Psoas muscle (tissue), 8 donors: ENCODE results near the gene NNT. TPM values are rescaled to one million over a fixed set of nuclear protein-coding genes. Genes with fewer than 3 reads are reported as not detected.
"Not testable (repeated sequence)": the region's sequence is repeated elsewhere in the genome, so short reads cannot be mapped to it uniquely, and the experiment has no call there.

Experiments used
- ATAC-seq, 4 donors: fragments of 200-7000 bp; cut with Tn5 transposase; one replicate each; pipeline ENCODE4 v1.9.1; 2020; ENCODE audit warnings: moderate library complexity in 3 of 4, mild to moderate bottlenecking in 2 of 4
- DNase-seq, 2 donors: peaks; one replicate each; pipeline ENCODE4 v3.0.0-alpha.2; 2020
- H3K27ac ChIP-seq: fragments of 200-600 bp; one replicate; pipeline ENCODE4 v1.8.0; 2022
- H3K27me3 ChIP-seq, 3 donors: fragments of 200-600 bp in 1 of 3; one replicate each; pipeline versions ENCODE4 v1.6.1 to v1.8.0; 2013 to 2022; ENCODE audit warnings: low read length in 2 of 3, mild to moderate bottlenecking in 2 of 3, moderate library complexity in 1 of 3; ENCODE audit not compliant: insufficient read depth in 3 of 3
- H3K36me3 ChIP-seq, 2 donors: fragments of 200-600 bp in 1 of 2; one replicate each; pipeline versions ENCODE4 v1.6.1 to v1.8.0; 2013 to 2022; ENCODE audit warnings: low read depth in 1 of 2, mild to moderate bottlenecking in 1 of 2, moderate library complexity in 1 of 2; ENCODE audit not compliant: insufficient read depth in 1 of 2
- H3K4me1 ChIP-seq: fragments of 200-600 bp; one replicate; pipeline ENCODE4 v1.8.0; 2022
- H3K4me3 ChIP-seq: fragments of 200-600 bp; one replicate; pipeline ENCODE4 v1.8.0; 2022; ENCODE audit warnings: mild to moderate bottlenecking
- H3K9me3 ChIP-seq: fragments of 200-600 bp; one replicate; pipeline ENCODE4 v1.8.0; 2022
- CTCF ChIP-seq: fragments of 200-600 bp; IDR thresholded peaks from one replicate; pipeline ENCODE4 v1.8.0; 2022; ENCODE audit warnings: antibody characterized with exemption
- WGBS, 3 donors: extraction: QIAGEN DNeasy Blood & Tissue Kit; methylation state at CpG; one replicate each; pipeline versions ENCODE4 v1.1.6 to v1.1.7; 2013; 5-methylcytosine and 5-hydroxymethylcytosine counted together
- intact Hi-C, 2 donors: fragments of 100-400 bp; cut with DNase I; formaldehyde crosslinking; loops; one replicate each; pipeline versions ENCODE4 v1.11.0 to v1.14.2; 2022
- polyA plus RNA-seq, 3 donors: library from polyadenylated mRNA; stranded (reverse); fragments of 200-250 nt; gene quantifications; one replicate each; pipeline ENCODE4 v1.2.3, GENCODE V29; 2013
- total RNA-seq, 4 donors: library from RNA; stranded (reverse); fragmentation: NEBNext Ultra II Directional in 2 of 4; extraction: Animal tissue kit (Norgen Biotek cat#: 25700) in 2 of 4; gene quantifications; one replicate each; pipeline versions ENCODE4 v1.2.1 to v1.2.4, GENCODE V29; 2021 to 2023
- donor health status: healthy with polysubstance abuse.
- donor health status: DM: no; HTN: no; CAD: no; lungs with moderate emphysema.
- donor health status: Bipolar disorder and iron deficiency.
- donor health status: healthy.
- donor health status: DM: yes; HTN: yes; CAD: no.
- donor health status: DM: no; HTN: no; CAD: no.
- donor health status: DM: no; HTN: no; CAD: no.
- donor health status: DM: yes; HTN: yes; CAD: no.

Gene NNT
- total and polyA plus RNA-seq, 7 donors: 108 to 442 (median 216) TPM

GRCh38 chr5:43570450-43571158, 32.4 kb upstream of the NNT start:
- no peak for TF ChIP-seq CTCF
- Histone ChIP-seq H3K4me3 (peak overlapping the region; percentile 36), H3K27me3 (no peaks in the 10 kb centered on the region), H3K27ac (peak overlapping the region; percentile 47), H3K9me3 (no peaks in the 10 kb centered on the region), H3K36me3 (peaks cover 0 to 12% of the 10 kb centered on the region in 2 donors), H3K4me1 (peaks cover 21% of the 10 kb centered on the region)
- no peak for ATAC-seq
- intact Hi-C loops: loop anchor here in 1 of 2 donors (5.0 kb wide), 1 partner anchor 37 kb away; no protein-coding TSS in a partner anchor
- DNase-seq: no peak
- 90 to 95% (median 92%) methylated on average over 8 of the region's 8 CpGs for WGBS, 3 donors

- Histone ChIP-seq H3K36me3 (peaks cover 0 to 15% of the 10 kb centered on the region in 2 donors), H3K27me3 (no peaks in the 10 kb centered on the region), H3K9me3 (no peaks in the 10 kb centered on the region), H3K4me3 (peak overlapping the region; percentile 36), H3K27ac (peak overlapping the region; percentile 47), H3K4me1 (peaks cover 21% of the 10 kb centered on the region)
- WGBS, 3 donors: 63 to 82% (median 74%) methylated on average over 5 of the region's 5 CpGs
- no peak for TF ChIP-seq CTCF
- ATAC-seq (peak in 1 of 4 donors; percentile 36), DNase-seq (no peak)
- intact Hi-C loops: loop anchor here in 1 of 2 donors (5.0 kb wide), 1 partner anchor 36 kb away; no protein-coding TSS in a partner anchor
These were observed 31.7 kb upstream of the NNT start for GRCh38 chr5:43571237-43571636.

GRCh38 chr5:43572357-43572756, 30.6 kb upstream of the NNT start:
- Histone ChIP-seq H3K27ac (peak overlapping the region; percentile 47), H3K9me3 (no peaks in the 10 kb centered on the region), H3K4me3 (no peak overlapping the region), H3K27me3 (no peaks in the 10 kb centered on the region), H3K36me3 (peaks cover 0 to 15% of the 10 kb centered on the region in 2 donors), H3K4me1 (peaks cover 21% of the 10 kb centered on the region)
- ATAC-seq (peak; percentile 72 to 91 (median 88)), DNase-seq (no peak)
- intact Hi-C loops: loop anchor here in 1 of 2 donors (5.0 kb wide), 1 partner anchor 35 kb away; no protein-coding TSS in a partner anchor
- 17 to 32% (median 25%) methylated on average over 2 of the region's 2 CpGs for WGBS, 3 donors
- no peak for TF ChIP-seq CTCF

- Histone ChIP-seq H3K4me3 (no peak overlapping the region), H3K9me3 (no peaks in the 10 kb centered on the region), H3K36me3 (peaks cover 0 to 15% of the 10 kb centered on the region in 2 donors), H3K27ac (peak overlapping the region; percentile 47), H3K27me3 (no peaks in the 10 kb centered on the region), H3K4me1 (peaks cover 21% of the 10 kb centered on the region)
- no peak for ATAC-seq
- DNase-seq: no peak
- 60 to 70% (median 62%) methylated on average over 1 of the region's 1 CpG for WGBS, 3 donors
- no peak for TF ChIP-seq CTCF
- intact Hi-C loops: loop anchor here in 1 of 2 donors (5.0 kb wide), 1 partner anchor 34 kb away; no protein-coding TSS in a partner anchor
These were observed 29.9 kb upstream of the NNT start for GRCh38 chr5:43573058-43573457.

- H3K27ac ChIP-seq, intact Hi-C loops: not testable (repeated sequence)
These were observed 22.4 kb upstream of the NNT start for GRCh38 chr5:43580402-43581210.

More at GRCh38 chr5:43580402-43581210, 22.4 kb upstream of the NNT start:
- peaks cover 0 to 28% of the 10 kb centered on the region in 2 donors for H3K36me3 ChIP-seq
- H3K9me3 ChIP-seq, H3K4me1 ChIP-seq, ATAC-seq, DNase-seq, H3K4me3 ChIP-seq, H3K27me3 ChIP-seq: not testable (repeated sequence)
- WGBS, 3 donors: 85 to 91% (median 88%) methylated on average over 10 of the region's 10 CpGs
